Kidney (tissue), 14 donors: ENCODE data around the gene PRPF4. TPM values are rescaled to one million over a fixed set of nuclear protein-coding genes. Genes with fewer than 3 reads are reported as not detected.

ENCODE experiments used
- DNase-seq, 5 donors: peaks; one replicate each; pipeline ENCODE4 v3.0.0-alpha.2; 2013 to 2020
- FAIRE-seq: peaks from 2 replicates; lab custom pipeline; 2012; peaks lifted over from hg19 to GRCh38; lab: Jason Lieb, UNC
- H3K27ac ChIP-seq, 2 donors: one replicate each; pipeline ENCODE4 v1.7.0; 2013; ENCODE audit warnings: low read depth in 2 of 2, low read length in 2 of 2, inconsistent platforms in 1 of 2
- H3K27me3 ChIP-seq: one replicate; pipeline ENCODE4 v1.7.1; 2013; ENCODE audit warnings: low read length, inconsistent platforms; ENCODE audit not compliant: control insufficient read depth, insufficient read depth
- H3K36me3 ChIP-seq, 3 donors: one replicate each; pipeline versions ENCODE4 v1.7.0 to v1.7.1; 2013; ENCODE audit warnings: low read length in 3 of 3, control low read depth in 1 of 3, inconsistent platforms in 1 of 3; ENCODE audit not compliant: insufficient read depth in 3 of 3, control insufficient read depth in 2 of 3
- H3K4me1 ChIP-seq, 3 donors: one replicate each; pipeline versions ENCODE4 v1.7.0 to v1.7.1; 2013; ENCODE audit warnings: low read length in 3 of 3, inconsistent platforms in 1 of 3, low read depth in 1 of 3; ENCODE audit not compliant: control insufficient read depth in 2 of 3, insufficient read depth in 2 of 3
- H3K4me3 ChIP-seq, 3 donors: one replicate each; pipeline versions ENCODE4 v1.7.0 to v1.8.1; 2013; ENCODE audit warnings: low read length in 3 of 3, control low read depth in 1 of 3, inconsistent platforms in 1 of 3
- H3K9ac ChIP-seq, 3 donors: one replicate each; pipeline versions ENCODE4 v1.7.0 to v1.7.1; 2013; ENCODE audit warnings: low read length in 3 of 3, control low read depth in 1 of 3, inconsistent platforms in 1 of 3
- H3K9me3 ChIP-seq, 3 donors: one replicate each; pipeline versions ENCODE4 v1.7.0 to v1.7.1; 2013; ENCODE audit warnings: low read length in 3 of 3, control low read depth in 1 of 3, inconsistent platforms in 1 of 3; ENCODE audit not compliant: control insufficient read depth in 2 of 3, insufficient read depth in 1 of 3
- CTCF ChIP-seq: IDR thresholded peaks from 3 replicates; pipeline ENCODE4 v1.5.1; 2012; ENCODE audit warnings: mild to moderate bottlenecking, moderate library complexity, borderline replicate concordance; ENCODE audit not compliant: insufficient read depth; ENCODE audit errors: extremely low read depth
- intact Hi-C: fragments of 100-400 bp; cut with DNase I; formaldehyde crosslinking; loops from one replicate; pipeline ENCODE4 v1.11.1; 2022
- polyA plus RNA-seq: library from polyadenylated mRNA; stranded (reverse); fragments of 350-450 nt; fragmentation: Illumina TruSeq; extraction: RNeasy Lipid Tissue Mini Kit (QIAGEN cat#74804); gene quantifications from one replicate; pipeline ENCODE4 v1.2.3, GENCODE V29; 2014; ENCODE audit warnings: low read depth, low replicate concordance; ENCODE audit not compliant: insufficient read depth
- total RNA-seq: library from RNA; stranded (reverse); fragmentation: NEBNext Ultra II Directional; extraction: Animal tissue kit (Norgen Biotek cat#: 25700); gene quantifications from one replicate; pipeline ENCODE4 v1.2.1, GENCODE V29; 2021
- donor health status: control.
- donor health status: control.
- donor health status: control.
- donor health status: control.
- donor health status: control.
- donor health status: DM: yes; HTN: yes; CAD: no.
- donor health status: Normal renal cell carcinoma (clear cell type).

The PRPF4 gene
- total and polyA plus RNA-seq, 2 donors from 2014 or later: 12.8 to 20.0 TPM

GRCh38 chr9:113254991-113255390, 20.5 kb upstream of the PRPF4 start:
- intact Hi-C loops: no loop called here
- H3K9me3 ChIP-seq: no peaks in the 10 kb centered on the region
- TF ChIP-seq CTCF: no peak
- FAIRE-seq: no peak
- H3K9ac ChIP-seq: no peak overlapping the region
- no peak overlapping the region for H3K27ac ChIP-seq
- no peak for DNase-seq
- H3K36me3 ChIP-seq: peaks cover 2 to 10% (median 10%) of the 10 kb centered on the region in 3 donors
- no peaks in the 10 kb centered on the region for H3K27me3 ChIP-seq
- H3K4me3 ChIP-seq: no peak overlapping the region
- H3K4me1 ChIP-seq: no peaks in the 10 kb centered on the region

GRCh38 chr9:113255438-113255837, 20.0 kb upstream of the PRPF4 start:
- no peak for DNase-seq
- no peak overlapping the region for H3K4me3 ChIP-seq
- H3K27me3 ChIP-seq: no peaks in the 10 kb centered on the region
- H3K27ac ChIP-seq: no peak overlapping the region
- H3K9me3 ChIP-seq: no peaks in the 10 kb centered on the region
- peaks cover 2 to 14% (median 14%) of the 10 kb centered on the region in 3 donors for H3K36me3 ChIP-seq
- no peak for FAIRE-seq
- H3K9ac ChIP-seq: no peak overlapping the region
- intact Hi-C loops: no loop called here
- no peaks in the 10 kb centered on the region for H3K4me1 ChIP-seq
- TF ChIP-seq CTCF: no peak

- Histone ChIP-seq H3K4me3 (no peak overlapping the region), H3K9ac (no peak overlapping the region), H3K9me3 (no peaks in the 10 kb centered on the region), H3K27ac (no peak overlapping the region), H3K27me3 (no peaks in the 10 kb centered on the region), H3K36me3 (peaks cover 2 to 16% (median 14%) of the 10 kb centered on the region in 3 donors), H3K4me1 (no peaks in the 10 kb centered on the region)
- FAIRE-seq: no peak
- no peak for DNase-seq
- TF ChIP-seq CTCF: no peak
- intact Hi-C loops: no loop called here
Observed at GRCh38 chr9:113257863-113258262, 17.6 kb upstream of the PRPF4 start.

- Histone ChIP-seq H3K27ac (no peak overlapping the region), H3K4me3 (no peak overlapping the region), H3K9ac (no peak overlapping the region), H3K9me3 (no peaks in the 10 kb centered on the region), H3K27me3 (no peaks in the 10 kb centered on the region), H3K36me3 (peaks cover 2 to 16% (median 14%) of the 10 kb centered on the region in 3 donors), H3K4me1 (no peaks in the 10 kb centered on the region)
- no peak for FAIRE-seq
- intact Hi-C loops: no loop called here
- no peak for TF ChIP-seq CTCF
- no peak for DNase-seq
Observed at GRCh38 chr9:113258282-113258681, 17.2 kb upstream of the PRPF4 start.
